Endothelial cell (in vitro differentiated cells): Measurements from ENCODE around the gene ALKBH6. TPM values are rescaled to one million over a fixed set of nuclear protein-coding genes. Genes with fewer than 3 reads are reported as not detected.

Source experiments
- DNase-seq: peaks from one replicate; pipeline ENCODE4 v3.0.0; 2021; ENCODE audit warnings: low spot score
- H3K27ac Mint-ChIP-seq: one replicate; pipeline ENCODE4 v1.8.0; 2021; ENCODE audit warnings: mixed read lengths, inconsistent platforms; ENCODE audit not compliant: unreplicated experiment
- H3K27me3 Mint-ChIP-seq: one replicate; pipeline ENCODE4 v1.8.0; 2021; ENCODE audit warnings: mild to moderate bottlenecking, moderate library complexity, mixed read lengths, inconsistent platforms; ENCODE audit not compliant: unreplicated experiment
- H3K36me3 Mint-ChIP-seq: one replicate; pipeline ENCODE4 v1.8.0; 2021; ENCODE audit warnings: mild to moderate bottlenecking, low read depth, mixed read lengths, inconsistent platforms; ENCODE audit not compliant: unreplicated experiment
- H3K4me1 Mint-ChIP-seq: one replicate; pipeline ENCODE4 v1.8.0; 2021; ENCODE audit warnings: mild to moderate bottlenecking, mixed read lengths, inconsistent platforms; ENCODE audit not compliant: unreplicated experiment
- H3K4me3 Mint-ChIP-seq: one replicate; pipeline ENCODE4 v1.8.0; 2021; ENCODE audit warnings: mild to moderate bottlenecking, mixed read lengths, inconsistent platforms; ENCODE audit not compliant: unreplicated experiment
- H3K9me3 Mint-ChIP-seq: one replicate; pipeline ENCODE4 v1.8.0; 2021; ENCODE audit warnings: mixed read lengths, inconsistent platforms; ENCODE audit not compliant: unreplicated experiment
- CTCF ChIP-seq: fragments of 200-600 bp; sonication (generic); IDR thresholded peaks from one replicate; pipeline ENCODE4 v1.5.0; 2021; ENCODE audit warnings: antibody characterized with exemption; ENCODE audit not compliant: unreplicated experiment
- total RNA-seq: library from RNA; stranded (reverse); fragmentation: NEBNext Ultra II Directional; extraction: Animal tissue kit (Norgen Biotek cat#: 25700); gene quantifications from one replicate; pipeline ENCODE4 v1.2.1, GENCODE V29; 2021; ENCODE audit not compliant: unreplicated experiment

ALKBH6 gene
- total RNA-seq, 1 donor from 2014 or later, result 27.3 TPM

- Mint-ChIP-seq H3K9me3 (no peaks in the 10 kb centered on the region), H3K4me1 (peaks cover 15% of the 10 kb centered on the region), H3K4me3 (peak overlapping the region; percentile 56), H3K27me3 (peaks cover 12% of the 10 kb centered on the region), H3K36me3 (peaks cover 12% of the 10 kb centered on the region), H3K27ac (peak overlapping the region; percentile 94)
- DNase-seq, result no peak
- TF ChIP-seq CTCF, result no peak
Observed at GRCh38 chr19:36058481-36059179, 44.6 kb upstream of the ALKBH6 start.

GRCh38 chr19:36054733-36055686 is 41.0 kb upstream of the ALKBH6 start, which contains the start of gene WDR62:
Gene WDR62 (plus strand): TSS chr19:36054897. CDS start chr19:36054972, 75 bp downstream.
- Mint-ChIP-seq H3K27me3 (peaks cover 11% of the 10 kb centered on the region), H3K9me3 (no peaks in the 10 kb centered on the region), H3K4me1 (peaks cover 20% of the 10 kb centered on the region), H3K4me3 (peak within 1 kb of the TSS; percentile 98), H3K36me3 (peaks cover 11% of the 10 kb centered on the region), H3K27ac (peak within 1 kb of the TSS; percentile 85)
- peak; percentile 94 for DNase-seq
- no peak for TF ChIP-seq CTCF

GRCh38 chr19:36054119-36054732 is 40.2 kb upstream of the ALKBH6 start, which contains the start of gene THAP8:
Gene THAP8 (minus strand): TSS chr19:36054285. CDS start chr19:36054217, 68 bp downstream.
- Mint-ChIP-seq H3K4me3 (peak within 1 kb of the TSS; percentile 98), H3K27me3 (peaks cover 11% of the 10 kb centered on the region), H3K4me1 (peaks cover 19% of the 10 kb centered on the region), H3K36me3 (peaks cover 11% of the 10 kb centered on the region), H3K9me3 (no peaks in the 10 kb centered on the region), H3K27ac (peak within 1 kb of the TSS; percentile 85)
- DNase-seq, result peak; percentile 97
- TF ChIP-seq CTCF, result no peak

GRCh38 chr19:36051637-36052036 is 37.6 kb upstream of the ALKBH6 start:
- no peak for DNase-seq
- TF ChIP-seq CTCF, result no peak
- no peaks in the 10 kb centered on the region for H3K9me3 Mint-ChIP-seq
- H3K4me3 Mint-ChIP-seq, result no peak overlapping the region
- H3K27me3 Mint-ChIP-seq, result peaks cover 9% of the 10 kb centered on the region
- H3K4me1 Mint-ChIP-seq, result peaks cover 19% of the 10 kb centered on the region
- H3K27ac Mint-ChIP-seq, result peak overlapping the region; percentile 51
- peaks cover 7% of the 10 kb centered on the region for H3K36me3 Mint-ChIP-seq
